LNCaP clone FGC (cell line): ENCODE data around the gene MAP3K14.

Experiments used
- DNase-seq: peaks from one replicate; pipeline ENCODE4 v3.0.0-alpha.2; 2011; ENCODE audit warnings: low read depth
- H3K4me3 ChIP-seq: 2 replicates; pipeline ENCODE4 v1.5.1; 2011; ENCODE audit warnings: mild to moderate bottlenecking, low read depth, low read length, control low read depth
- TF ChIP-seq, protein P1 (sequence below): IDR thresholded peaks from 2 replicates; pipeline ENCODE4 v1.5.1; 2012; ENCODE audit warnings: mild to moderate bottlenecking; ENCODE audit not compliant: control insufficient read depth, insufficient read depth; ENCODE audit errors: extremely low read depth

MAP3K14 gene

DNA sequence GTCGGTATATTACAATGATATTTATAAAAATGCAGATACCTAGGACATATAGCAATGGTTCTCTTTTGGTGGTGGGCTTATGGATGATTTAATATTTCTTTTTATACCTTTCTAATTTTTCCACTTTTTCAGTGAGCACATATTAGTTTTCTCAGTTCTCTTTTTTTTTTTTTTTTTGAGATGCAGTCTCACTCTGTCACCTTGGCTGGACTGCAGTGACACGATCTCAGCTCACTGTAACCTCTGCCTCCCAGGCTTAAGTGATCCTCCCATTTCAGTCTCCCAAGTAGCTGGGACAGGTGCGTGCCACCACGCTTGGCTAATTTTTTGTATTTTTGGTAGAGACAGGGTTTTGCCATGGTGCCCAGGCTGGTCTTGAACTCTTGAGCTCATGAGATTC lies 15.1 kb downstream of the MAP3K14 start:
- H3K4me3 ChIP-seq, result no peak overlapping the region
- TF ChIP-seq, protein P1, sequence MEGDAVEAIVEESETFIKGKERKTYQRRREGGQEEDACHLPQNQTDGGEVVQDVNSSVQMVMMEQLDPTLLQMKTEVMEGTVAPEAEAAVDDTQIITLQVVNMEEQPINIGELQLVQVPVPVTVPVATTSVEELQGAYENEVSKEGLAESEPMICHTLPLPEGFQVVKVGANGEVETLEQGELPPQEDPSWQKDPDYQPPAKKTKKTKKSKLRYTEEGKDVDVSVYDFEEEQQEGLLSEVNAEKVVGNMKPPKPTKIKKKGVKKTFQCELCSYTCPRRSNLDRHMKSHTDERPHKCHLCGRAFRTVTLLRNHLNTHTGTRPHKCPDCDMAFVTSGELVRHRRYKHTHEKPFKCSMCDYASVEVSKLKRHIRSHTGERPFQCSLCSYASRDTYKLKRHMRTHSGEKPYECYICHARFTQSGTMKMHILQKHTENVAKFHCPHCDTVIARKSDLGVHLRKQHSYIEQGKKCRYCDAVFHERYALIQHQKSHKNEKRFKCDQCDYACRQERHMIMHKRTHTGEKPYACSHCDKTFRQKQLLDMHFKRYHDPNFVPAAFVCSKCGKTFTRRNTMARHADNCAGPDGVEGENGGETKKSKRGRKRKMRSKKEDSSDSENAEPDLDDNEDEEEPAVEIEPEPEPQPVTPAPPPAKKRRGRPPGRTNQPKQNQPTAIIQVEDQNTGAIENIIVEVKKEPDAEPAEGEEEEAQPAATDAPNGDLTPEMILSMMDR, result no peak

DNA sequence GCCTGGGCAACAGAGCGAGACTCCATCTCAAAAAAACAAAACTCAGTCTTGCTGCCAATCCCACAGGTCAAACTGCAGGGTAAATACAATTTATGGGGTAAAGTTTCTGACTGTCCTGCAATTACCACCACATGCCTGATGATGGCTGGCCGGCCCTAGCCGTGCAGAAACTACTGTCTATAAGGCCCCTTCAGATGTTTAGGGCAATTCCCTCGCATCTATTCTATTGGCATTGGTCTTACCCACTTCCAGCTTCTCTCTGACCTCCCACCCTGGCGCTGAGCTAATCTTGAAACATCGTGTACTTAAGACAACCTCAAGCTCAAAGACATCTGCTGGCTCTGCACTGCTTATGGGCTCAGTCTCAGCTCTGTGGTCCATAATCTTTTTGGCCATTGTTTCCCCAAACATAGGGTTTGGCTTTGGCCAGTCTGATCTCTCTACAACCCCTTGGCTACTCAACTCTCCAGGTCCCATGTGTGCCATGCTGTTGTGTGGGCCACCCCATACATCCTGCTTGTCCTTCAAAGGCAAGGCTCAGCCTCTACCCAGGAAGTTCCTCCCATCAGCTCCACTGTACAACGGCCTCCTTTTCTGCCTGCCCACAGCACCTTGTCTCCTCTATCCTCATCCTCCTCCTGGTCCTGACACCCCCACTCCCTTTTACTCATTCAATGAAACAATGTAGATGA lies 16.6 kb downstream of the MAP3K14 start:
- TF ChIP-seq, protein P1, result no peak
- H3K4me3 ChIP-seq, result no peak overlapping the region
- DNase-seq, result no peak

More for the DNA sequence above, 15.1 kb downstream of the MAP3K14 start:
- no peak for DNase-seq

DNA sequence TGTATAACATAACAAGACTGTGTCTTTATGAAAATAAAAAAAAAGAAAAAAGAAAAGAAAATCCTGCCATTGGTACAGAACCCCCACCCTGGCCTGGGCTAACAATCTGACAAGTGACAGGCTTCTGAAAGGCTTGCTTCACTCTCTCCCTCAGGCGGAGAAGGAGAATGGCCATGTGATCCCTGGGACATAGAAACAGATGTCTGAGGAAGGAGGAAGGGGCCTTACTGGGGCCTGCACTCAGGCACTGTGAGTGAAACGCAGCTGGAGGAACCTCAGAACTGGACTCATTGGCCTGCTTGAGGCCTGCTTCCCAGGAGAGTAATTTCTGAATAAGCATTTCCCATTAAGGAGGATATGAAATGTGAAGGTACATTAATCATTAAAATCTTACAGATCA lies 17.5 kb downstream of the MAP3K14 start:
- H3K4me3 ChIP-seq, result no peak overlapping the region
- TF ChIP-seq, protein P1, result no peak
- no peak for DNase-seq

DNA sequence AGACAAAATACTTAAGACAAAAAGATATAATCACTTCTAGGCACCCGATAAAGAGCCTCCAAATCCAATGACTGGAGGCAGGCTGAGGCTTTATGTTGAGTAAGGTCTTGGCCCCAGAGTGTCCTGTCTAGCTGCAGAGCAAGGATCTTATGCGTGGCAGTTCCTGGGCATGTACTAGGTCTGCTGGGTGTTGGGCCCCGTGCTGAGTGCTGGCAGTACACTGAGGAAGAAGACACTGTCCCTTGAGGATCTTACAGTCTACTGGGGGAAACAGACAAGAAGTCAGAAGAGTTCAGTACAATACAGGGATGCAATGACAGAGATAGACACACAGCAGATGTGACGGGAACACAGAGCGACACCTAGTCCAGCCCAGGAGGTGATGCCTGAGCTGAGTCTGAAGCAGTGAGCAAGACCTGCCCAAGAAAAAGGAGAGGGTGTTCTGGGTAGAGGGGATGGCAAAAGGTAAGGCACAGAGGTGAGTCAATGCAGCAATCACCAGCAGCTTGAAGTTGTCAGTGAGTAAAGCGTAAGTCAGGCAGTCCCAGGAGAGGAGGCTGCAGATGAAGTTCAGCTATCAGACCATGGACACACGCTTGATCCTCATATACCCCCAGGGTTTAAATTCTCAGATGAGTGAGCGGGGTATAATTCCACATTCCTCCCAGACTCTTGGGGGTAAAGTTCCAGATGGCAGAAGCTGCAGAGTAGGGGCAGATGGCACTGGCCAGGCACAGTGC lies 18.1 kb downstream of the MAP3K14 start:
- TF ChIP-seq, protein P1, result no peak
- DNase-seq, result no peak
- H3K4me3 ChIP-seq, result no peak overlapping the region

DNA sequence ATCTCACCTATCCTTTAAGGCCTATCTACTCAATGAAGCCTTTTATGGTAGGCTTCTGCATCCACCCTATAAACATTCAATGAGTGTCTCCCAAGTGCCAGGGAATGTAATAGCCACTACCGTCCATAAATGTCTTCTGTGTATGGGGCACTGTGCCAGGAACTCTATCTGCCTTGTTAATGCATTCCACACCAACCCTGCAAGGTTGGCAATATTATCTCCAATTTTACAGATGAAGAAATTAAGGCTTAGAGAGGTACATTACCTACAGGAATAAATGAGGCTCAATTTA lies 20.0 kb downstream of the MAP3K14 start:
- TF ChIP-seq, protein P1, result no peak
- H3K4me3 ChIP-seq, result no peak overlapping the region
- DNase-seq, result peak; percentile 93

DNA sequence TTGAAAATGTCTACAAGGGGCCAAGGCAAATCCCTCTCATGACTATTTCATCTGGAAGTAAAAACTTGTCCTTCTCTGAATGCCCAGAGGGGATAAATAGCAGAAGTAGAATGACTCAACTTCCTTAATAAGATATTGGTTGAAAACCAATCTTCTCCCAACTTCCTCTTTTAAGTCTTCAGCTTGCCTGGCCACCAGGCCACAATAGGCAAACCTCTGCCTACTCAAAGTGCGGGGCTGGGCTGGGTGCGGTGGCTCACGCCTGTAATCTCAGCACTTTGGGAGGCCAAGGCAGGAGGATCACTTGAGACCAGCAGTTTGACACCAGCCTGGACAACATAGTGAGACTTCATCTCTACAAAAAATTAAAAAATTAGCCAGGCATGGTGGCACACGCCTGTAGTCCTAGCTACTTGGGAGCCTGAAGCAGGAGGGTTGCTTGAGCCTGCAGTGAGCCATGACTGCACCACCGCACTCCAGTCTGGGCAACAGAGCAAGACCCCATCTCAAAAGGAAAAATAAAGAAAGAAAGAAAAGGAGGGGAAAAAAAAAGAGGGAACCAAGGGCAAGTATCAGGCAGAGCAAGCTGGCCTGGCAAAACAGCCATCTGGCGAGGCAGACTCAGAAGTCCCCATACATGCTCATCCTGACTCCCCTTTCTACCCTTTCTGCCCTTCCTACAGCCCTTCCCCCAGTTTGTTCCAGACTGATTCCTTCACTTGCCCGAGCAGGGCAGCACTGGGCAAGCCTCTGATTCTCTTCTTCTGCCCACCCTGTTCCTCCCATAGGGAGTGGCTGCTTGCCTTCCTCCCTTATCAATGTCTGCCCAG lies 20.6 kb downstream of the MAP3K14 start:
- TF ChIP-seq, protein P1, result no peak
- H3K4me3 ChIP-seq, result no peak overlapping the region
- DNase-seq, result no peak
